GM10266 (cell line): Measurements from ENCODE around the gene ABCA4.

Experiments
- DNase-seq: peaks from one replicate; pipeline ENCODE4 v3.0.0; 2012; ENCODE audit errors: extremely low spot score
- CTCF ChIP-seq: IDR thresholded peaks from 2 replicates; pipeline ENCODE4 v1.5.1; 2012; ENCODE audit warnings: mild to moderate bottlenecking, low read depth; ENCODE audit not compliant: control insufficient read depth, insufficient read depth; ENCODE audit errors: missing control alignments

Gene ABCA4

DNA sequence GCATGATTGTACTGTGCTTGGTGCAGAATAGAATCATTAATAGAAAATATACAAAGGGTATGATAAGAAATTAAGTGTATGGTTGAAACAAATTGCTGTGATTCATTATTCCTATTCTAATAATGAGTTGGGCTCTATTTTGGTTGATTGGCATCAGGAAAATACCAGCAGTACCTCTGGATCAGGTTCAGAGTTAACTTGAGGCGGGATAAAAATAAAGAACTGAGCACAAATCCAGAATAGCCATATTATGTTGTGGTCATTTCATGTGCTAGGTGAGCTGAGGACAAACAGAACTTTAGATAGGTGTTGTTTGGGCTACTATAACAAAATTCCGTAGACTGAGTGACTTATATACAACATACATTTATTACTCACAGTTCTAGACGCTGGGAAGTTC is 151.1 kb downstream of the ABCA4 start:
- no peak for DNase-seq
- no peak for TF ChIP-seq CTCF

- DNase-seq = no peak
- TF ChIP-seq CTCF = no peak
Measured at GRCh38 chr1:93969371-93969770, 151.6 kb downstream of the ABCA4 start.

GRCh38 chr1:93967306-93967705 is 153.6 kb downstream of the ABCA4 start:
- no peak for DNase-seq

DNA sequence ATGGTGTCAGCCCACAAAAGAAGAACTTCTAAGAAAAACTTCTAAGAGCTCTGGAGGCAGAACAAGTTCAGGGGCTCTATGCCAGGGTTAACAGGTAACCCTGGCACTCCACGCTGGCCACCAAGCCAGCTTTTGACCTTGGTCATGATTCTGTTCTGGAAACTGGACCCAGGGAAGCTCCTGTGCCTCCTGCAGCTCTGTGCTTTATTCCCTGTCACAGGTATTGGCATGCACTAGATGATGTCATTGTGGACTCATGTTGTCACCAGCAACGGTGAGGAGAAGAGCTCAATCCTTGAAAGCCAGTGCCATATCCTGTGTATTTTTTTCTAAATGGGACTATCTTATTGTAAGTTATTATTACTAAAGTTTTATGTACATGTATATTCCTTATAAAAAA is 155.1 kb downstream of the ABCA4 start:
- DNase-seq = no peak
- TF ChIP-seq CTCF = no peak

More at GRCh38 chr1:93967306-93967705, 153.6 kb downstream of the ABCA4 start:
- no peak for TF ChIP-seq CTCF

- no peak for DNase-seq
Measured at GRCh38 chr1:93965256-93965655, 155.7 kb downstream of the ABCA4 start.

GRCh38 chr1:93964777-93965200 is 156.2 kb downstream of the ABCA4 start:
- peak; percentile 23 for DNase-seq
- TF ChIP-seq CTCF = no peak

More at GRCh38 chr1:93965256-93965655, 155.7 kb downstream of the ABCA4 start:
- TF ChIP-seq CTCF = no peak

GRCh38 chr1:93964096-93964776 is 156.7 kb downstream of the ABCA4 start:
- TF ChIP-seq CTCF = no peak
- no peak for DNase-seq
